Coronary artery (tissue), 2 donors: ENCODE data around the gene FILIP1L.

Source experiments
- DNase-seq: peaks from one replicate; pipeline ENCODE4 v3.0.0-alpha.2; 2017; ENCODE audit warnings: low spot score
- H3K27ac ChIP-seq, 2 donors: fragments of 200-600 bp; sonication (generic); one replicate each; pipeline ENCODE4 v1.5.1; 2016 to 2019
- H3K4me3 ChIP-seq: fragments of 200-600 bp; sonication (generic); 2 replicates; pipeline ENCODE4 v1.5.1; 2016; ENCODE audit warnings: mild to moderate bottlenecking, moderate library complexity
- CTCF ChIP-seq: fragments of 200-600 bp; sonication (generic); IDR thresholded peaks from one replicate; pipeline ENCODE4 v1.5.1; 2019; ENCODE audit warnings: antibody characterized with exemption

FILIP1L gene

GRCh38 chr3:100093831-100094230 is 20.5 kb downstream of the FILIP1L start:
- no peak for DNase-seq
- Histone ChIP-seq H3K27ac (no peak overlapping the region), H3K4me3 (no peak overlapping the region)
- TF ChIP-seq CTCF, result no peak

- H3K27ac ChIP-seq, result peak overlapping the region in 1 of 2 donors; percentile 30
Measured at GRCh38 chr3:100090669-100091005, 23.7 kb downstream of the FILIP1L start.

GRCh38 chr3:100089812-100090668 is 24.3 kb downstream of the FILIP1L start:
- H3K4me3 ChIP-seq, result no peak overlapping the region
- no peak for TF ChIP-seq CTCF
- no peak for DNase-seq
- H3K27ac ChIP-seq, result peak overlapping the region in 1 of 2 donors; percentile 30

More at GRCh38 chr3:100090669-100091005, 23.7 kb downstream of the FILIP1L start:
- no peak for DNase-seq
- TF ChIP-seq CTCF, result no peak
- H3K4me3 ChIP-seq, result no peak overlapping the region

GRCh38 chr3:100088735-100089368 is 25.4 kb downstream of the FILIP1L start:
- TF ChIP-seq CTCF, result no peak
- Histone ChIP-seq H3K27ac (no peak overlapping the region), H3K4me3 (no peak overlapping the region)
- no peak for DNase-seq

GRCh38 chr3:100087198-100087597 is 27.1 kb downstream of the FILIP1L start:
- peak overlapping the region; percentile 24 to 30 for H3K27ac ChIP-seq
- no peak overlapping the region for H3K4me3 ChIP-seq
- no peak for TF ChIP-seq CTCF
- DNase-seq, result no peak

- Histone ChIP-seq H3K4me3 (no peak overlapping the region), H3K27ac (peak overlapping the region; percentile 24 to 30)
- DNase-seq, result no peak
- no peak for TF ChIP-seq CTCF
Measured at GRCh38 chr3:100086401-100086800, 27.9 kb downstream of the FILIP1L start.
